ENCODE results near the gene LAIR1. TPM values are rescaled to one million over a fixed set of nuclear protein-coding genes. Genes with fewer than 3 reads are reported as not detected.

The LAIR1 gene
- polyA plus RNA-seq (ENCODE audit: low read depth in 6 of 6) = 100 to 1,000 TPM; 129 to 246 (median 160) TPM

GRCh38 chr19:54364775-54365257 lies at the start of gene LAIR1:
Gene LAIR1, minus strand, starts transcription at chr19:54364931. Its CDS starts 127 bp downstream, at chr19:54364804.
- DNase-seq = peak; percentile 56
- H3K27ac Mint-ChIP-seq = peak within 1 kb of the TSS; percentile 88 to 98 (median 94)
- peaks cover 52 to 88% (median 66%) of the 10 kb centered on the region in 3 donors for H3K4me1 Mint-ChIP-seq
- peak; percentile 65 to 69 for ATAC-seq (ENCODE audit: low read depth in 2 of 2)
- H3K9me3 Mint-ChIP-seq = no peaks in the 10 kb centered on the region
- H3K27me3 Mint-ChIP-seq = no peaks in the 10 kb centered on the region
- peak within 1 kb of the TSS; percentile 93 to 99 (median 97) for H3K4me3 Mint-ChIP-seq
- peaks cover 10 to 12% of the 10 kb centered on the region in 2 donors for H3K36me3 Mint-ChIP-seq

- Mint-ChIP-seq H3K4me1 (peaks cover 18 to 26% (median 21%) of the 10 kb centered on the region in 3 donors), H3K36me3 (peaks cover 0 to 25% of the 10 kb centered on the region in 2 donors), H3K9me3 (peaks cover 0 to 12% (median 4%) of the 10 kb centered on the region in 7 donors), H3K4me3 (no peak overlapping the region), H3K27me3 (peaks cover 51 to 60% (median 56%) of the 10 kb centered on the region in 3 donors), H3K27ac (peak overlapping the region in 2 of 6 donors; percentile 81 to 94)
- ATAC-seq (ENCODE audit: low read depth in 2 of 2) (no peak), DNase-seq (no peak)
Observed at GRCh38 chr19:54414156-54414555, 49.4 kb upstream of the LAIR1 start.

- H3K4me3 Mint-ChIP-seq = no peak overlapping the region
- peaks cover 0 to 25% of the 10 kb centered on the region in 2 donors for H3K36me3 Mint-ChIP-seq
- H3K27ac Mint-ChIP-seq = no peak overlapping the region
- H3K27me3 Mint-ChIP-seq = peaks cover 46 to 52% (median 49%) of the 10 kb centered on the region in 3 donors
- H3K4me1 Mint-ChIP-seq = peaks cover 14 to 26% (median 15%) of the 10 kb centered on the region in 3 donors
- ATAC-seq (ENCODE audit: low read depth in 2 of 2) (no peak), DNase-seq (no peak)
- peaks cover 0 to 17% (median 8%) of the 10 kb centered on the region in 7 donors for H3K9me3 Mint-ChIP-seq
Observed at GRCh38 chr19:54412877-54413276, 48.1 kb upstream of the LAIR1 start.

- Mint-ChIP-seq H3K27ac (peak overlapping the region in 2 of 6 donors; percentile 7 to 28), H3K4me1 (peaks cover 4 to 17% (median 6%) of the 10 kb centered on the region in 3 donors), H3K36me3 (peaks cover 0 to 16% of the 10 kb centered on the region in 2 donors), H3K9me3 (peaks cover 0 to 17% (median 8%) of the 10 kb centered on the region in 7 donors), H3K27me3 (peaks cover 35 to 38% (median 36%) of the 10 kb centered on the region in 3 donors), H3K4me3 (peak overlapping the region in 1 of 8 donors; percentile 52)
- ATAC-seq (ENCODE audit: low read depth in 2 of 2) (no peak), DNase-seq (no peak)
Observed at GRCh38 chr19:54411033-54411432, 46.3 kb upstream of the LAIR1 start.

GRCh38 chr19:54408456-54409026 lies 43.8 kb upstream of the LAIR1 start:
- H3K36me3 Mint-ChIP-seq = peaks cover 0 to 6% of the 10 kb centered on the region in 2 donors
- H3K4me1 Mint-ChIP-seq = peaks cover 0 to 12% (median 4%) of the 10 kb centered on the region in 3 donors
- H3K27ac Mint-ChIP-seq = peak overlapping the region in 2 of 6 donors; percentile 97 to 99
- H3K4me3 Mint-ChIP-seq = no peak overlapping the region
- peaks cover 21 to 39% (median 33%) of the 10 kb centered on the region in 3 donors for H3K27me3 Mint-ChIP-seq
- ATAC-seq (ENCODE audit: low read depth in 2 of 2) (no peak), DNase-seq (no peak)
- H3K9me3 Mint-ChIP-seq = peaks cover 0 to 10% (median 4%) of the 10 kb centered on the region in 7 donors

- peaks cover 17 to 39% (median 36%) of the 10 kb centered on the region in 3 donors for H3K27me3 Mint-ChIP-seq
- DNase-seq (no peak), ATAC-seq (ENCODE audit: low read depth in 2 of 2) (no peak)
- H3K4me1 Mint-ChIP-seq = peaks cover 0 to 8% (median 4%) of the 10 kb centered on the region in 3 donors
- H3K36me3 Mint-ChIP-seq = no peaks in the 10 kb centered on the region
- peak overlapping the region in 2 of 8 donors; percentile 22 to 75 for H3K4me3 Mint-ChIP-seq
- H3K9me3 Mint-ChIP-seq = peaks cover 0 to 8% (median 2%) of the 10 kb centered on the region in 7 donors
- H3K27ac Mint-ChIP-seq = peak overlapping the region in 5 of 6 donors; percentile 56 to 97 (median 76)
Observed at GRCh38 chr19:54407780-54408179, 43.0 kb upstream of the LAIR1 start.

- ATAC-seq (ENCODE audit: low read depth in 2 of 2) (no peak), DNase-seq (no peak)
- peaks cover 6 to 30% (median 29%) of the 10 kb centered on the region in 3 donors for H3K27me3 Mint-ChIP-seq
- no peaks in the 10 kb centered on the region for H3K36me3 Mint-ChIP-seq
- peaks cover 0 to 8% (median 2%) of the 10 kb centered on the region in 7 donors for H3K9me3 Mint-ChIP-seq
- H3K27ac Mint-ChIP-seq = no peak overlapping the region
- H3K4me1 Mint-ChIP-seq = peaks cover 0 to 4% (median 4%) of the 10 kb centered on the region in 3 donors
- no peak overlapping the region for H3K4me3 Mint-ChIP-seq
Observed at GRCh38 chr19:54405628-54406027, 40.9 kb upstream of the LAIR1 start.

- Mint-ChIP-seq H3K4me1 (peaks cover 0 to 2% (median under 1%) of the 10 kb centered on the region in 3 donors), H3K36me3 (no peaks in the 10 kb centered on the region), H3K4me3 (no peak overlapping the region), H3K27ac (peak overlapping the region in 1 of 6 donors; percentile 49), H3K9me3 (peaks cover 0 to 6% (median 0%) of the 10 kb centered on the region in 7 donors), H3K27me3 (peaks cover 4 to 35% (median 34%) of the 10 kb centered on the region in 3 donors)
- ATAC-seq (ENCODE audit: low read depth in 2 of 2) (no peak), DNase-seq (no peak)
Observed at GRCh38 chr19:54403054-54403453, 38.3 kb upstream of the LAIR1 start.

GRCh38 chr19:54400913-54401312 lies 36.2 kb upstream of the LAIR1 start:
- peaks cover 0 to 2% (median 0%) of the 10 kb centered on the region in 3 donors for H3K4me1 Mint-ChIP-seq
- no peak for ATAC-seq (ENCODE audit: low read depth in 2 of 2)
- no peak overlapping the region for H3K4me3 Mint-ChIP-seq
- H3K27me3 Mint-ChIP-seq = peaks cover 5 to 42% (median 33%) of the 10 kb centered on the region in 3 donors
- no peak for DNase-seq
- no peaks in the 10 kb centered on the region for H3K36me3 Mint-ChIP-seq
- H3K27ac Mint-ChIP-seq = no peak overlapping the region
- H3K9me3 Mint-ChIP-seq = peaks cover 0 to 1% (median 0%) of the 10 kb centered on the region in 7 donors

- Mint-ChIP-seq H3K36me3 (no peaks in the 10 kb centered on the region), H3K27me3 (peaks cover 8 to 36% (median 20%) of the 10 kb centered on the region in 3 donors), H3K9me3 (peaks cover 0 to 1% (median 0%) of the 10 kb centered on the region in 7 donors), H3K27ac (no peak overlapping the region), H3K4me3 (no peak overlapping the region), H3K4me1 (peaks cover 0 to 3% (median 3%) of the 10 kb centered on the region in 3 donors)
- DNase-seq (no peak), ATAC-seq (ENCODE audit: low read depth in 2 of 2) (no peak)
Observed at GRCh38 chr19:54399189-54399588, 34.5 kb upstream of the LAIR1 start.

GRCh38 chr19:54395685-54396084 lies 31.0 kb upstream of the LAIR1 start:
- Mint-ChIP-seq H3K27ac (no peak overlapping the region), H3K9me3 (peaks cover 0 to 1% (median 0%) of the 10 kb centered on the region in 7 donors), H3K36me3 (no peaks in the 10 kb centered on the region), H3K27me3 (peaks cover 4 to 23% (median 14%) of the 10 kb centered on the region in 3 donors), H3K4me1 (peaks cover 7 to 17% (median 15%) of the 10 kb centered on the region in 3 donors), H3K4me3 (no peak overlapping the region)
- ATAC-seq (ENCODE audit: low read depth in 2 of 2) = no peak
- DNase-seq = no peak

GRCh38 chr19:54393381-54393780 lies 28.6 kb upstream of the LAIR1 start:
- peaks cover 4 to 18% (median 7%) of the 10 kb centered on the region in 3 donors for H3K27me3 Mint-ChIP-seq
- ATAC-seq (ENCODE audit: low read depth in 2 of 2) = no peak

GRCh38 chr19:54392105-54392504 lies 27.4 kb upstream of the LAIR1 start:
- Mint-ChIP-seq H3K27me3 (peaks cover 4 to 18% (median 6%) of the 10 kb centered on the region in 3 donors), H3K27ac (peak overlapping the region in 1 of 6 donors; percentile 50), H3K4me1 (peaks cover 35 to 51% (median 47%) of the 10 kb centered on the region in 3 donors), H3K36me3 (no peaks in the 10 kb centered on the region), H3K9me3 (no peaks in the 10 kb centered on the region), H3K4me3 (no peak overlapping the region)
- no peak for DNase-seq
- ATAC-seq (ENCODE audit: low read depth in 2 of 2) = no peak

More at GRCh38 chr19:54393381-54393780, 28.6 kb upstream of the LAIR1 start:
- Mint-ChIP-seq H3K9me3 (no peaks in the 10 kb centered on the region), H3K4me1 (peaks cover 27 to 38% (median 36%) of the 10 kb centered on the region in 3 donors), H3K36me3 (no peaks in the 10 kb centered on the region), H3K27ac (no peak overlapping the region), H3K4me3 (peak overlapping the region in 1 of 8 donors; percentile 59)
- no peak for DNase-seq

Data from naive B cell (primary cell).